ENCODE measurements around the gene GABBR2. TPM values are rescaled to one million over a fixed set of nuclear protein-coding genes. Genes with fewer than 3 reads are reported as not detected.
A peak's percentile ranks its signal among the peaks of the same experiment; 100 is the strongest.

GABBR2 gene
- total RNA-seq, 1 donor from 2014 or later, result not detected

DNA sequence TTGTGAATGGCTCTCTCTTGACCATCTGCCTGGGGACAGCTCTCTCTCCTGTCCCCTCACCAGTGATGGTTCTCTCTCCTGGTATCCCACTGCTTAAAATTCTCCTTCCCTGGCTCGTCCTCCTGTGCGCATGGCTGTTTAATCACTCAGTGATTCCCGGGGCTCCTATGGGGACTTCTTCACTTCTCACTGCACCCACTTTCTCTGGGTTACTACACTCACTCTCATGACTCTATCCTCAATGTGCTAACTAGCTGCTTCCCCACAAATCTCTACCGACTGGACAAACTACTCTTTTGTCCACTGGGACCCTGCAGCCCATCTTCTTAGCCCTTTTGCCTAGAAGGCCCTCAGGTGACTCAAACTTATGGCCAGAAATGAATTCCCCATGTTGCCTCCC, 364.2 kb downstream of the GABBR2 start:
- DNase-seq (ENCODE audit: low read depth), result no peak

DNA sequence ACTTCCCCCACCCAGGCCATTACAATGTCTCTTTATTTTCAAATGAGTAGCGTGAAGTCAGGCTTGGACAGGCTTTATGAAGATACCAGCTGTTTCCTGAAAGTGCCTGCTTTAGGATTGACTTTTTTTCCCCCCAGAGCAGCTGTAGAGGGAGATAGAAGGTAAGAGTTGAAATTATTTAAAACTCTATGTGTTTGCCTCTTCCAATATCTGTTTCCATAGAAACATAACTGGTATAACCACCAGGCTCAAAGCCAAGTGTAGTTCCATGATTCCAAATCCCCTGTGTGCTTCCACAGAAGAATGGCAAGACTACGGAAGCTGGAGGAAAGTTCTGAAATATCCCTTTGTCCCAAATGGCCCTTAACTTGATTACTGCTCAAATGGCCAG, 365.9 kb downstream of the GABBR2 start:
- DNase-seq (ENCODE audit: low read depth), result no peak

DNA sequence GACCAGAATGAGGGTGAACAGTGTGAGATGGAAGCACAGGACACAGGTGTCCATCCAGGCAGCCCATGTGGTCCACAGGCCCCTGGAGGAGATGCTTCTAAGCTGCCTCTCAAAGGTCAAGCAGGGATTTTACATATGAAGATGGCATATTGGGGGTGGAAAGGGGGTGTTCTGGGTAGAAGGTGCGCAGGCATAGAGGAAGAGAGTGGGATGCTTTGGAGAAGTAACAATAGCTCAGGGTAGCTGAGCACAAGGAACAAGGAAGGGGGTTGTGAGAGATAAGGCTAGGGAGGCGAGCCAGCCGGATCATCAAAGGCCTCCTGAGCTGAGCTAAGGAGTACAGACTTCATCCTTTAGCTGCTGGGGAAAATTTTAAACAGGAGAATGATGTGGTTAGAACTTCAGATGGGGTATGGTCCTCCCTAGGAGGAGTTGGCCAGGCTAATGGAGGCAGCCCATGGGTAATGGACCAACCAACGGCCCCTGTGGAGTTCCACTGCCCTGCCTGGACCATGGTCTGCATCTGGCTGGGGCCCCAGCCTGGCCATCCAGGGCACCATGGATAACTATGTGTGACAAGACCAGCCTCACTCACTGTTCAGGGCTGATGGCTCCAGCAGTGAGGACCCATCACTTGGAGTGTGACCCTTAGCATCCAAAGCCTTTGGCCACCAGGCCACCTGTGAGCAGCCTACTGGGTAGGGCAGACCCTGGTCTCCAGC, 366.5 kb downstream of the GABBR2 start:
- DNase-seq (ENCODE audit: low read depth), result no peak

DNA sequence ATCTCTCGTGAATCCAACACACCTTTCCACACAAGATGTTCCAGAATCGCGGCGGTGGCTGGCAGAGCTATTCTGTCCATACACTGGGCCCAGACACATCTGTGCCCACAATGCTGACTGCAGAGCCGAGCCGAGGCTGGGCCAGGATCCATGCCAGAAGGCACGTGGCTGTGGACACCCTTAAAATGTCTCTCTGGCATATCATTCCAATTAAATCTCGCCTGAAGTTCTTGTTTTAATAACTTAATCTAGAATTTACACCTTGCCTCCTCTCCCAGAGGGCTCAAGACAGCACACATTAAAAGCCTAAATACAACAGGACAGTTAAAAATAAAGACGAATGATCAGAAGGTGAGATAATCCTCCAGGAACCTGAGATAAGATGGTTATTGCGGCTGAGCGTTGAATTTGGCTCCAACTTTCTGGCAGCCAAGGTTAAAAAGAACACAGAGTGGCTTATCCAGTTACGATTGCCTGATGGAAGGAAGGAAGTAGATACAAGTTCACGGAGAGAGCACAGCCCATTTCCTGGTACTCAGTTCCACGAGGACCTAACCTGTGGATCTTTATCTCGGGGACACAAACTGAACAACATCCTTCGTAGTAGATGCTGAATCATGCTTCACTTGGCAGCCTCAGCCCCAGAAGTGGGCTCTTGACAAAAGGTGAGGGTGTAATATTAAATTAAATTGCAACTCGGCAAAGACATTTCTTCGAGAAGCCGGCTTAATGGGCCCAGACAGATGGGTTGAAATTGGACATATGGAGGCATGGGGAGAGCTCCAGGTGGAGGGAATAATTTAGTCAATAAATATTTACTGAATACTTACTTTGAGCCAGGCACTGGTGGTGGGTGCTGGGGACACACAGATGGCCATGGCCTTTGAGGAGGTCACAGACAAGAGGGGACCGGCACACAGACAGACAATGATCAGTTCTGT, 367.3 kb downstream of the GABBR2 start:
- DNase-seq (ENCODE audit: low read depth), result no peak

DNA sequence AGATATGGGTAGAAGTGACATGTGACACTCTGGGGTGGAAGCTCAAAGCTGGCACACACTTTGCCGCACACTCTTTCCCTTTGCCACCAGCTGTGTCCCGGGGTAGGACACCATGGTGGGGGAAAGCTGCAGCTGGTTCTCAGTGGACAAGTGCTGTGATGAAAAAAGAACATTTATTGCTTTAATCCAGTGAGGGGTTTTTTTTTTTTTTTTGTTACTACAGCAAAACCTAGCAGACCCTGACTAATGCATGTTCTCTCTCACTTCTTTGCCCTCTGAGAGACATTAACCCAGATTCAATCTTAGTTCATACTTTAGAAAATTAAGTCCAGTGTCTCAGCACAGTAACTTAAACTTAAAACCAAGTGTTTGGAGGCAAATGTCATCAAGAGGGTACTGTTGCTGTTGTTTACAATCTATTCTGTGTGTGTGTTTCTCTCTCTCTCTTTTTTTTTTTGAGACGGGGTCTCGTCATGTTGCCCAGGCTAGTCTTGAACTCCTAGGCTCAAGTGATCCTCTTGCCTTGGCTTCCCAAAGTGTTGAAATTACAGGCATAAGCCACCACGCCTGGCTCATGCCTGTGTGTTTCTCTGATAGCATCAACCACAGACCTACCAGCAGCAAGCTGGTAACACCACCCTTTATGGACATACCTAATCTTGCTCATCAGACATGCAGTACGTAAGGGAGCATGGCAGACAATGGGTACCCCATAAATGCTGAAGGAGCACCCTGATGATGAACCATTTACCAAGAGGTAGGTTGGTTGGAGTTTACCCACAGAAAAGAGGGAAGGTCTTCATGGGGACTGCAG, 368.5 kb downstream of the GABBR2 start:
- DNase-seq (ENCODE audit: low read depth), result no peak

DNA sequence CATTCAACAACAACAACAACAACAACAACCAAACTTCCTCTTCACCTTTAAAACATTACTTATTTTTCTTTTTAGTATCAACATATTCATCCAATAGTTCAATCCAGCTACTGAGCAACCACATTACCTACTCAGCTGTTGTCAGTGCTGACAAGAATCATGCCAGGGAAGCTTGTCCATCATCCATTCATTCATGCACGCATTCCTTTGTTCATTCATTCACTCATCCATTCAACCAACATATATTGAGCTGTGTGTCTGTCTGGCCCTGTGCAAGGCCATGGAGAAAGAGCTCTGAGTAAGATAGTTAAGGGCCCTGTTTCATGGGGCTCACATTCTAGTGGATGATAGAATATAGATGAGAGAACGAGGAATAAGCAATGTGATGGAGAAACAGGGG, 373.1 kb downstream of the GABBR2 start:
- peak; percentile 60 for DNase-seq (ENCODE audit: low read depth)

DNA sequence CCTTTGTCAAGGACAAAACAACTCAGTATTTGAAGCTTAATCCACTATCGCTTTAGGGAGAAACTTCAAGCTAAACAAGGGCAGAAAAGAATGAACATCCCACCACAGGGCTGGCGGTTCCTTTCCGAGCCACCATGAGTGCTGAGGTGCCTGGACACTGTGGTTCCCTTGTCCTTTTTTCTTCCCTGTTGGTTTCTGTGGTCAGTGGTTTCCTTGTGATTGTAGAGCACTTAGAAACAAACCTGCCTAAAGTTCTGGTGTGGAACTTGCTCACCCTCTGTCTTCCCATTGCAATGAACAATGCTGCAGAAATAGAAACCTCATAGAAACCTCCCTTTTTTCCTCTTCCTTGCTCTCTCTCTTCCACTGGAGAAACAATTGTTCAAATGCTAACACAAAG, 373.9 kb downstream of the GABBR2 start:
- DNase-seq (ENCODE audit: low read depth), result peak; percentile 42

DNA sequence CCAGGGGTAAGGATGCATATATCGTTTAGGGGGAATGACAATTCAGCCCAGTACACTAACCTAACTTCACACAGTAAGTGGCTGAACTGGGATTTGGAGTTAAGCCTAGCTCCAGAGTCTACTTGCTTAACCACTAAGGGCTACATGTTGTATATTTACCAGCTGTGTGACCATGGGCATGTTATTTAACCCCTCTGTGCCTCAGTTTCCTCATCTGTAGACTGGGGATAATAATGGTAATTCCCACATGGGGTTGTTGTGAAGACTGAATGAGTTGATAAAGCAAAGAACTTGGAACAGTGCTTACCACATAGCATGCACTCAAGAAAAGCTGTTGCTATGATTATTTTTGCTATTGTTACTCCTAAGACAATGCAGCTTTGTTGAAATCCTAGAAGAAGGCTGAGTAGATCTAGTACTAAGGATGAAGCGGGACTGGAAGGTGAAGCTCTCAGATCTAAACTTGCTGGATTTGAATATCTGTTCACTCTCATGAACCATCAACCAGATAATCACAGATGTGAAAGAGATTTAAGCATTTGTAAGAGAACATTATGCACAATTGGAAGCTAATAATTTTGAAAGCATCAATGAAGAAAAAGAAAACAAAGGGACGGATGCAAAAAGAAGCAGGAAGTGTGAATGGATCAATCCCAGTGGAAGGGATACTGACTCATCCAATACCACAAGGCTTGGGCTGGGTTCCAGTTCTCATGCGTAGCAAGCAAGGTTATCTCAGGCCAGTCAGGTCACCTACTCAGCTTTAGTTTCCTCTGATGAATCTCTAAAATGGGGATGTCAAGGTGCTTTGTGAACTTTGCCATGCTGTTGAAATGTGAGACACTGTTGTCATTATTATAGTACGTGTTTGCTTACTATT, 374.8 kb downstream of the GABBR2 start:
- DNase-seq (ENCODE audit: low read depth), result peak; percentile 82

DNA sequence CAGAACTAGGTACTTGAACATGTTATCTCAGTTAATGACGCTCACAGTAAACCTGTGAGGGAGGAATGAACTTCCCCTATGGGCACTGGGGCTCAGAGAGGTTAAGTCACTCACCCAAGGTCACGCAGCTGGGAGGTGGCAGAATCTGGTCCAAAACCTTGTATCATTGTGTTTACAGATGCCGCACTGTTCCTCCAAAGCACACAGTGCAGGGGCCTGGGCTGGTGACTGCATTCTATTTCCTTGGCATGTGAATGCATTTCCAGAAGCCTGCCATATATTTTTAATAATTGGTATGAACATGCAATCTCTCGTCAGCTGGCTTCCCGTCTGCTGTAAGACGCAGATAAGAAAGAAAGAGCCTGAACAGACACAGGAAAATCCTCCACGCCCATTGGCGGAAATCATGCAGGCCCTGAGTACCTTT, 376.3 kb downstream of the GABBR2 start:
- DNase-seq (ENCODE audit: low read depth), result no peak

DNA sequence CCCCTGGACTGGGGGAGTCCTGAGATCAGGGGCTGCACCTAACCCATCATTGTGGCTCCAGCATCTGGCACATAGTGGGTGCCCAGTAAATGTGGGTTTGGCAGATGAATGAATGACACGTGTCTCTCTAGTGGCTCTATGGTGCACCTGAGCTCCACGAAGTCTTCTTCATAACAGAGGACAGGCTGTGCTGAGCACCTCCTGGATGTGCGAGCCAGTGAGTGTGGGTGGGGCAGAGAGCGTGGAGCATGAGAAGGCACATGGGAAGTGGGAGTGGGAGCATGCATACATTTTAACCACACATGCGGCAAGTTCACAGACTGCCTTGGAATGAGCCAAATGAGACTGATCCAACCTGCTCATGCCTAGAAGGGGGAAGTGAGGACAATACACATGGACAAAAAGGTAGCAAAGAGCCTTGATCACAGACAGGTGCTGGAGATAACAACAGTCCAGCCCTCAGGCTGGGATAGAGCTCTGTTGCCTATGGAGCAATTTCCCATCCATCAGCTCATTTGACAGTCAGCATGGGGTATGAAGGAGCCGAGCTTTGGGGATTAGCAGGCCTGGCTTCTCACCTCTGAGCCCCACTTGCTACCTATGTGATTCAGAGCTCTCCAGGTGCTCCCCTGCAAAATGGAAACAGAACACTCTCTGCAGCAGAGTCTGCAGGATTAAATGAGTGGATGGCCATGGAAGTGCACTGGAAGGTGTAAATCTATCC, 377.0 kb downstream of the GABBR2 start:
- DNase-seq (ENCODE audit: low read depth), result no peak

DNA sequence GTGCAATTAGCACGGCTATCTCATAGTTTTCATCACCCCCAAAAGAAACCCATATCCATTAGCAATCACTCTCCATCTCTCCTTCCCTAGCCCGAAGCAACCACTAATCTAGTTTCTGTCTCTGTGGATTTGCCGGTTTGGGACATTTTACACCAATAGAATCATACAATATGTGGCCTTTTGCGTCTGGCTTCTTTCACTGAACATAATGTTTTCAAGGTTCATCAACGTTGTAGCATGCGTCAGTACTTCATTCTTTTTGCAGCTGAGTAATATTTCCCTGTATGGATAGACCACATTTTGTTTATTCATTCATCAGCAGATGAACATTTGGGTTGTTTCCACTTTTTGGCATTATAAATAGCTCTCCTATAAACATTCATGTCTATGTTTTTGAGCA, 377.9 kb downstream of the GABBR2 start:
- DNase-seq (ENCODE audit: low read depth), result no peak

DNA sequence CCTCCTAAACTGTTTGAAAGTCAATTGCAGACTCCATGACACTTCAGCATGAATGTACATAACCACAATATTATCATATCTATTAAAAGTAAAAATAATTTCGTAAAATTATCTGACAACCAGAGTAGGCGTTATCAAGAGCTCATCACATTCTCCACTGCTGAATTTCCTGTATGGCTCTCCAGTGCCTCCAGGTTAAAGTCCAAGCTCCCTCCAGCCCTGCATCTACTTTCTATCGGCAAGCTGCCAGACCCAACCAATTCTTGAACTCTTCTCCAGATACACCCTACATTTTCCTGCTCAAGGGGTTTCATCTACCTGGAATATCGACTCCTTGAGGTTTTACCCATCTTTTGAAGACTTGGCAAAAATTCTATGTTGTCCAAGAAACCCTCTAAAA, 378.8 kb downstream of the GABBR2 start:
- DNase-seq (ENCODE audit: low read depth), result no peak

DNA sequence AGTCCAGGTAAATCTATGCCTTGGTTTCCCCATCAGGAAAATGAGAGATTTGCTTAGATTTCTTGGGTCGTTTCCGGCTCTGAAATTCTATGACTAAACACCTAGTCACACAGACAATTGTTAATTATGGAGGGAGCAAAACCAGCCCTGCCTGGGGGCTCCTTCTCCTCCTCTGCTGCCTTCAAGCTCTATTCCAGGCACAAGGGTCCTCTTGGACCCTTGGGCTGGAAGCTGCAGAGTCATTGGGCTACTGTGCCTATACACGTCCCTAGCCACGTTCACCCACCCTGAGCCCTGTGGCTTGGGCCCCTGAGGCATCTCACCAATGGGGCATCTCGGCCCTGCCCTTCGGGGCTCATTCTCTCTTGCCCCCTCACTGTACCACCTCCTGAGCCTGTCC, 379.5 kb downstream of the GABBR2 start:
- no peak for DNase-seq (ENCODE audit: low read depth)

DNA sequence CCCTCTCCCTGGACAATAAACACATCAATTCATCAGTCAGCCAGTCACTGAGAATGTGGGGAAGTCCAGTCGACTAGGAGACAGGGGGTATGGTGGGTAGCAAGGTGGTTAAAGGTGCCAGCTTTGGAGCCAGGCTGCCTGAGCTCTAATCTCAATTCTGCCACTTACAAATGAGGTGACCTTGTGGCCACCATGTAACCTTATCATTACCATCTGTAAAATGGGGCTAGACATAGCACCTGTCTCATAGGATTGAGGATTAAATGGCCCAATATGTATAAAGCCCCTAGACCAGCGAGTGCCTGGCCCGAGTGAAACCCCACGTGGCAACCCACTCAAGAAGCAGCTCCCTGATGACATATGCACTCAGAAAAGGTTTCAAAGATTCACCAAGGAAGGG, 380.0 kb downstream of the GABBR2 start:
- no peak for DNase-seq (ENCODE audit: low read depth)

DNA sequence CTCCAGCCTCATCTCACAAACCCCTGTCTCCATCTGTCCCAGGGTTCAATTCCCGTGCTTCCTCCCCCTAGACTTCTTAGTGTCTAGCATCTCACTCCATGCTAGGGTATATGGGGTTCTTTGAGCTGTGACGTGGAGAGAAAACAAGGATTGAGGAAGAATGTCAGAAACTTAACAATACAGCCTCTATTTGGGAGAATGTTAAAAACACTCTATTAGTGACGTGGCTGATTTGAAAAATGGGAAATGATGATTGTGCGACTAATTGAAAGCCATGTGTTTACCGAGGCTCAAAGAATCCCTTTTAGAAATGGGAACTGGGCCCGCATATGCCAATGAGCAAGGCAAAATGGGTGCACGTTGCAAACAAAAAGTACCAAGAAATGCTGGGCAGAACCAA, 380.6 kb downstream of the GABBR2 start:
- DNase-seq (ENCODE audit: low read depth), result no peak

DNA sequence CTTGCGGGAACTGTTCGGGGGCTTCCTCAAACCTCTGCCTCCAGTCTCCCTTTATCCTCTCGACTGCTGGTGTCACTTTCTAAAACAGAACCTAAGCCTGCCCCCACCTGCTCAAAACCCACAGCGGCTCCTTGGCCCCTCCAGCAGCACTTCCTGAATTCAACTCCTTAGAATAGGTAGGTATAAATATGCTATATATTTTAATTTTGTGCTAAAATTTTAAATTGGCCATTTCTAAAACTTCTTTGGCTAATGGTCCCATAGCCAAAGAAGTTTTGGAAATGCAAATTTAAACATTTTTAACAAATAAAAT, 381.5 kb downstream of the GABBR2 start:
- no peak for DNase-seq (ENCODE audit: low read depth)

DNA sequence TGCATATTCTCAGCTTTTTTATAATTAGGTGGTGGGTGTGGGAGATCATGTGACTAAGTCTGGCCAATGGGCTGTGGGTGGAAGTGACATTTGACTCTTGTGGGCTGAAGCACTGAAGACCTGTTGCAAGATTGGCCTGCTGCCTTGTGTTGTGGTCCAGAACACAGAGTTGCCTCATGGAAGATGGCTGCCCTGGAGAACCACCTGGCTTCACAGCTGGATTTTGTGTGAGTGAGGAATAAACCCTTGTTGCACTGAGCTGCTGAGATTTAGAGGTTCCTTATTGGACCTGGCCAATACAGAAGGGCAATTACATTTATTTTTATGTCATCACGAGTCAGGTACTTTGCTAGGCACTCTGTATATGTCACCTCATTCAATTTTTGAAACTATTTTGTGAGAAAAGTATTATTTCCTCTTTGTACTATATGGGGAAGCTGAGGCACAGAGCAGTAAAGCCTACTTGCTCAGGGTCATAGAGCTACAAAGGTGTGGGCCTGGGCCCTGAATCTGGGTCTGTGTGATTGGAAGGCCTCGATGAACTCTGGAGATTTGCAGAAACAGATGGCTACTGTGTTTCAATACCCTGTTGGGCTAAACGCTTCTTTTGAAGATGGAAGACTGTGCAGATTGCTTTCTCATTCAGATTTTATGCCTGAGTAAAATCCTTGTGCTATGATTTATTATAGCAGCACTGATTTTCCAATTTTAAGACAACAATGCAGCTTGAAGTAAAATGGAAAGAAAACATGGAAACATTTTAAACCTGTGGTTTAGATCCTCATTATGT, 382.1 kb downstream of the GABBR2 start:
- peak; percentile 56 for DNase-seq (ENCODE audit: low read depth)

DNA sequence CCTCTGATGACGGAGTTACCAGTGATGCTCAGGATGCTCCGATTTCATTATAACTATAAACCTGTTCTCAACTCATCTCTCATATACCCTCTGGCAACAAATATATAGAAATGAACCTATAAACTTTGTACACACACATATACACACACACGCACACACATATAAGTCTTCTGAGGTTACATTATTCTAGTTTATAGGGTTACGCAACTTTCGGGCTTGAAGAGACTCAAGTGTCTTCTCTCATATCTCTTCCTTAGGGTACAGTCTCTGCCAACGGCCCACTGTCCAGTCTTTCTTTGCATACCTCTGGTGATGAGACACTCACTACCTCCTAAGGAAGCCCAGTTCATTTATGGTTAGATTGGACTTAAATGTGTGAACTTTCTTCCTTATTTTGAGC, 383.9 kb downstream of the GABBR2 start:
- no peak for DNase-seq (ENCODE audit: low read depth)

DNA sequence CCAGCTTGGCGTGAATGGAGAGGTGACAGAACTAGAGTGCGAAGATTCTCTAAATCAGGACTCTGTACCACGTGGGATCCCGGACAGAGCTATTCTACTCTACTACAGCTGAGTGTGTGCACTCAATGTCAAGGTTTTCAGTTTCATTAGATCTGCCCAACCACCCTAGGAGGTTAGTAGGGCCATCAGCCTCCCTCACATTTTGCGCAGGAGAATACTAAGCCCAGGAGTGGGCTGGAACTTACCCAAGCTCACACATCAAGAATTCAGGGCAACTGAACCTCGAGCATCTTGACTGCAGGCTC, 385.0 kb downstream of the GABBR2 start:
- DNase-seq (ENCODE audit: low read depth), result no peak

Measured in renal cortical epithelial cell (primary cell).